NT2/D1 (cell line): ENCODE data around the gene LAMC2.

Experiments used
- SUZ12 ChIP-seq: IDR thresholded peaks from 2 replicates; pipeline ENCODE4 v1.6.1; 2011; ENCODE audit not compliant: insufficient read length, insufficient read depth; ENCODE audit errors: extremely low read depth
- ZNF274 ChIP-seq: IDR thresholded peaks from 2 replicates; pipeline ENCODE4 v1.6.1; 2011; ENCODE audit warnings: mild to moderate bottlenecking, low read depth, low read length

DNA sequence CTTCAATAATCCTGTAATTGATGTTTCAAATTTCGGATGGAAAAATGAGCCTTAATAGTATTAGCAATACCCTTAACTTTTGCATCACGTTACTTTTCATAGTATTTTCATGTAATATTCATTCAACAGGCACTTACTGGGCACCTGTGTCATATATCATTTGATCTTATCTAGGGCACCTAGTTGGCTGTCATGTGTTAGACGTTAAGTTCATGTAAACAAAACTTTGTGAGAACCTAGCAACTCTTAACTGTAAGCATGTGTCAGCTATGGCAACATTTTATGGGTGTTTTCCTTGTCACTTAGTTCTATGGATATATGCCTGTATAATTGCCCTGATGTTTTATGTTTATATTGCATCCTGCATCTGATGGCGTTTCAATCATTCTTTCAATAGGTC, 777 bp downstream of the LAMC2 start:
- TF ChIP-seq SUZ12 (no peak), ZNF274 (no peak)
